Thoracic aorta (tissue), 2 donors: ENCODE results near the gene WDR49. TPM values are rescaled to one million over a fixed set of nuclear protein-coding genes. Genes with fewer than 3 reads are reported as not detected.

Experiments
- ATAC-seq: fragments of 150-250 bp; one replicate; pipeline ENCODE4 v1.8.0; 2017; ENCODE audit warnings: low read depth; ENCODE audit not compliant: insufficient number of reproducible peaks, low FRiP score
- DNase-seq: peaks from one replicate; pipeline ENCODE4 v3.0.0-alpha.2; 2020; ENCODE audit warnings: low spot score
- H3K27ac ChIP-seq, 2 donors: fragments of 200-600 bp; sonication (generic); 1 replicate in 1 of 2; 2 replicates in 1 of 2; pipeline ENCODE4 v1.5.1; 2016; ENCODE audit warnings: mild to moderate bottlenecking in 2 of 2, moderate library complexity in 2 of 2
- H3K27me3 ChIP-seq: fragments of 200-600 bp; sonication (generic); replicated peaks from 2 replicates; pipeline ENCODE4 v1.6.0; 2016; ENCODE audit warnings: mild to moderate bottlenecking; ENCODE audit not compliant: insufficient read depth
- H3K36me3 ChIP-seq: fragments of 200-600 bp; sonication (generic); one replicate; pipeline ENCODE4 v1.5.1; 2016
- H3K4me1 ChIP-seq, 2 donors: fragments of 200-600 bp; sonication (generic); 1 replicate in 1 of 2; 2 replicates in 1 of 2; pipeline versions ENCODE4 v1.5.1 to v1.6.0; 2016; ENCODE audit warnings: low read depth in 2 of 2, mild to moderate bottlenecking in 1 of 2; ENCODE audit not compliant: control insufficient read depth in 1 of 2
- H3K4me3 ChIP-seq: fragments of 200-600 bp; sonication (generic); 2 replicates; pipeline ENCODE4 v1.5.1; 2016; ENCODE audit warnings: mild to moderate bottlenecking
- H3K9me3 ChIP-seq: fragments of 200-600 bp; sonication (generic); 2 replicates; pipeline ENCODE4 v1.5.1; 2016
- CTCF ChIP-seq: fragments of 200-600 bp; sonication (generic); IDR thresholded peaks from one replicate; pipeline ENCODE4 v1.5.1; 2019; ENCODE audit warnings: antibody characterized with exemption
- total RNA-seq, 2 donors: library from RNA; depleted of rRNA; stranded (reverse); fragments of >200 nt; gene quantifications; one replicate each; pipeline versions ENCODE4 v1.1.0 to v1.2.3, GENCODE V29; 2016

Gene WDR49
- total RNA-seq, 2 donors from 2014 or later, result 0.41 to 0.63 TPM

- Histone ChIP-seq H3K27me3 (no peaks in the 10 kb centered on the region), H3K36me3 (no peaks in the 10 kb centered on the region), H3K4me3 (no peak overlapping the region), H3K9me3 (no peaks in the 10 kb centered on the region), H3K27ac (no peak overlapping the region), H3K4me1 (no peaks in the 10 kb centered on the region)
- no peak for ATAC-seq
- DNase-seq, result no peak
- TF ChIP-seq CTCF, result no peak
These were observed 186.8 kb downstream of the WDR49 start for GRCh38 chr3:167466966-167467365.

DNA sequence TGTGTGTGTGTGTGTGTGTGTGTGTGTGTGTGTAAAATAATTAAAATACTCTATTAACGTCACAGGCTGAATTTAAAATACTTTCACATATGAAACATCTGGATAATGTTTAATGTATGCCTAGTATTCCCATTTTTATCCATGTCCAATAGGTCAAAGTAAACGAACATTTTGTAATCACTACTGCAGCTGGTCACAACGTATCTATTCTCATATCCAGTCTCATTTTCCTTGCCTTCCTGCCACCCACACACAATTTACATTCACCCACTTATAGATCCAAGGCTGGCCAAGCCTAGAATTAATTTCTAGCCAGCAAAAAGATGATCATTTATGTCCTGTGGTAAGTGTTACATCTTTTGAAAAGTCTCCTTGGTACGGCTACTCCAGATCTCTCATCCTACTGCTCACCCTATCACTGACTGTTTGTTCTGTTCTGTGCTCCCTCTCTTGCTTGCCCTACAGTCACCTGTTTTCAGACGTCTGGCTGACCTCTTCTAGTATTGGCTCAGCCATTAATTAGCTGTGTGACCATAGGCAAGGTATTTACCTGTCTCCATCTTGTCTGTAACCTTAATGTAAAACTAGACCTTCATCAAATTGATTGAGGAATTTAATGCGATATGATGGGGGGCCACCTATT lies 197.5 kb downstream of the WDR49 start:
- Histone ChIP-seq H3K4me1 (no peaks in the 10 kb centered on the region), H3K36me3 (no peaks in the 10 kb centered on the region), H3K9me3 (no peaks in the 10 kb centered on the region), H3K27ac (no peak overlapping the region), H3K27me3 (no peaks in the 10 kb centered on the region), H3K4me3 (no peak overlapping the region)
- ATAC-seq (no peak), DNase-seq (no peak)
- TF ChIP-seq CTCF, result no peak

GRCh38 chr3:167453815-167454214 lies 199.9 kb downstream of the WDR49 start:
- no peaks in the 10 kb centered on the region for H3K4me1 ChIP-seq
- no peaks in the 10 kb centered on the region for H3K36me3 ChIP-seq
- no peak overlapping the region for H3K27ac ChIP-seq
- H3K9me3 ChIP-seq, result no peaks in the 10 kb centered on the region
- no peak for ATAC-seq
- no peaks in the 10 kb centered on the region for H3K27me3 ChIP-seq
- DNase-seq, result no peak
- no peak overlapping the region for H3K4me3 ChIP-seq
- TF ChIP-seq CTCF, result no peak

GRCh38 chr3:167451282-167451681 lies 202.5 kb downstream of the WDR49 start:
- no peaks in the 10 kb centered on the region for H3K4me1 ChIP-seq
- H3K36me3 ChIP-seq, result no peaks in the 10 kb centered on the region
- H3K27ac ChIP-seq, result no peak overlapping the region
- no peaks in the 10 kb centered on the region for H3K9me3 ChIP-seq
- no peak overlapping the region for H3K4me3 ChIP-seq
- H3K27me3 ChIP-seq, result no peaks in the 10 kb centered on the region
- no peak for ATAC-seq
- no peak for TF ChIP-seq CTCF
- no peak for DNase-seq

- Histone ChIP-seq H3K36me3 (no peaks in the 10 kb centered on the region), H3K27me3 (no peaks in the 10 kb centered on the region)
- ATAC-seq, result no peak
These were observed 203.1 kb downstream of the WDR49 start for GRCh38 chr3:167450675-167451074.

More at GRCh38 chr3:167450675-167451074, 203.1 kb downstream of the WDR49 start:
- Histone ChIP-seq H3K27ac (no peak overlapping the region), H3K4me3 (no peak overlapping the region), H3K4me1 (no peaks in the 10 kb centered on the region), H3K9me3 (no peaks in the 10 kb centered on the region)
- DNase-seq, result no peak
- TF ChIP-seq CTCF, result no peak
